GM10266 (cell line): ENCODE results near the gene CPE.
A peak's percentile ranks its signal among the peaks of the same experiment; 100 is the strongest.
"Not testable (repeated sequence)": the region's sequence is repeated elsewhere in the genome, so short reads cannot be mapped to it uniquely, and the experiment has no call there.

ENCODE experiments used
- DNase-seq: peaks from one replicate; pipeline ENCODE4 v3.0.0; 2012; ENCODE audit errors: extremely low spot score
- TF ChIP-seq, protein P1 (sequence below): IDR thresholded peaks from 2 replicates; pipeline ENCODE4 v1.5.1; 2012; ENCODE audit warnings: mild to moderate bottlenecking, low read depth; ENCODE audit not compliant: control insufficient read depth, insufficient read depth; ENCODE audit errors: missing control alignments

The CPE gene

DNA sequence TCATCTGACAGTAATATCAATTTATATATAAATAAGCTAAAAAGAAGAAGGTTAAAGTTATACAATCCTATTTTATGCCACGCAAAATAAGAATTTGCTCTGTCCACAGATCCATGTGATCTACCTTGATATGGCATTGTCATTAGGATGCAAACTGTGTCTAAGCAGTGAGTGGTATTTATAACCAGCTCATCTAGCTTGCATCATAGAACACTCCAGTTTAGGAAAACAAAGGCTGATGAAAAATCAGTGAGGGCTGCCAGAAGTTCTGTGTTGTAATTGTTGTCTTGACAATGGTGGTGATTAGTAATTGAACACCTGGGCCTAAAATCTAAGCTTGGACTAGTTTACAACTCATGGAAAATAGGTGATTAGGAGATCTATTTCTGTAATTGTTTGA lies 111.0 kb downstream of the CPE start:
- TF ChIP-seq, protein P1, sequence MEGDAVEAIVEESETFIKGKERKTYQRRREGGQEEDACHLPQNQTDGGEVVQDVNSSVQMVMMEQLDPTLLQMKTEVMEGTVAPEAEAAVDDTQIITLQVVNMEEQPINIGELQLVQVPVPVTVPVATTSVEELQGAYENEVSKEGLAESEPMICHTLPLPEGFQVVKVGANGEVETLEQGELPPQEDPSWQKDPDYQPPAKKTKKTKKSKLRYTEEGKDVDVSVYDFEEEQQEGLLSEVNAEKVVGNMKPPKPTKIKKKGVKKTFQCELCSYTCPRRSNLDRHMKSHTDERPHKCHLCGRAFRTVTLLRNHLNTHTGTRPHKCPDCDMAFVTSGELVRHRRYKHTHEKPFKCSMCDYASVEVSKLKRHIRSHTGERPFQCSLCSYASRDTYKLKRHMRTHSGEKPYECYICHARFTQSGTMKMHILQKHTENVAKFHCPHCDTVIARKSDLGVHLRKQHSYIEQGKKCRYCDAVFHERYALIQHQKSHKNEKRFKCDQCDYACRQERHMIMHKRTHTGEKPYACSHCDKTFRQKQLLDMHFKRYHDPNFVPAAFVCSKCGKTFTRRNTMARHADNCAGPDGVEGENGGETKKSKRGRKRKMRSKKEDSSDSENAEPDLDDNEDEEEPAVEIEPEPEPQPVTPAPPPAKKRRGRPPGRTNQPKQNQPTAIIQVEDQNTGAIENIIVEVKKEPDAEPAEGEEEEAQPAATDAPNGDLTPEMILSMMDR, result no peak
- DNase-seq, result no peak

DNA sequence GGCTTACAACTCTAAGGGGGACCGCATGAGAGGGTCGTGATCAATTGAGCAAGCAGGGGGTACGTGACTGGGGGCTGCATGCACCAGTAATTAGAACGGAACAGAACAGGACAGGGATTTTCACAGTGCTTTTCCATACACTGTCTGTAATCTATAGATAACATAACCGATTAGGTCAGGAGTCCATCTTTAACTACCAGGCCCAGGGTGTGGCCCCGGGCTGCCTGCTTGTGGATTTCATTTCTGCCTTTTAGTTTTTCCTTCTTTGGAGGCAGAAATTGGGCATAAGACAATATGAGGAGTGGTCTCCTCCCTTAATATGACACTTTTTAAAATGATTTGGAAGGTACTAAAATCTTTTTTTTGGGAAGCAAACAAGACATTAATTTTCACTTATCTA lies 113.8 kb downstream of the CPE start:
- not testable (repeated sequence) for DNase-seq

DNA sequence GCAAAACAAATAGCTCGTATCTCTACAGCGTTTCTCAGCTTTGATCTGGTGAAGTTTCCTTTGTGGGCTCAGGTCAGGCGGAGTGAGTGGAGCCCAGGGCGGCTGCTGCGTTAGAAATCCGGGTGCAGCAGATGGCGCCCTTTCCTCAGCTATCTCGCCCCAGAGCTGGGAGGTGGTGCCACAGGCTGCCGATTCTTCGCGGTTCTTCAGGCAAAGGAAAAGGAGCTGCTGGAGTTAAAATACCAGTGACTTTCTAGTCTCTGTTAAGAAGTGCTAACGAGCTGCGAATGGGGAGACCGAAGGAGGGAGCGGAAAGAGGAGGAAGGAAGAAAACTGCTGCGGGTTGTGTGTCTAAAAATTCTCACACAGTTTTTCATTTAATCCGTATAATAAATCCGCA lies 114.6 kb downstream of the CPE start:
- peak; percentile 47 for DNase-seq
- TF ChIP-seq, protein P1, result peak; percentile 85

DNA sequence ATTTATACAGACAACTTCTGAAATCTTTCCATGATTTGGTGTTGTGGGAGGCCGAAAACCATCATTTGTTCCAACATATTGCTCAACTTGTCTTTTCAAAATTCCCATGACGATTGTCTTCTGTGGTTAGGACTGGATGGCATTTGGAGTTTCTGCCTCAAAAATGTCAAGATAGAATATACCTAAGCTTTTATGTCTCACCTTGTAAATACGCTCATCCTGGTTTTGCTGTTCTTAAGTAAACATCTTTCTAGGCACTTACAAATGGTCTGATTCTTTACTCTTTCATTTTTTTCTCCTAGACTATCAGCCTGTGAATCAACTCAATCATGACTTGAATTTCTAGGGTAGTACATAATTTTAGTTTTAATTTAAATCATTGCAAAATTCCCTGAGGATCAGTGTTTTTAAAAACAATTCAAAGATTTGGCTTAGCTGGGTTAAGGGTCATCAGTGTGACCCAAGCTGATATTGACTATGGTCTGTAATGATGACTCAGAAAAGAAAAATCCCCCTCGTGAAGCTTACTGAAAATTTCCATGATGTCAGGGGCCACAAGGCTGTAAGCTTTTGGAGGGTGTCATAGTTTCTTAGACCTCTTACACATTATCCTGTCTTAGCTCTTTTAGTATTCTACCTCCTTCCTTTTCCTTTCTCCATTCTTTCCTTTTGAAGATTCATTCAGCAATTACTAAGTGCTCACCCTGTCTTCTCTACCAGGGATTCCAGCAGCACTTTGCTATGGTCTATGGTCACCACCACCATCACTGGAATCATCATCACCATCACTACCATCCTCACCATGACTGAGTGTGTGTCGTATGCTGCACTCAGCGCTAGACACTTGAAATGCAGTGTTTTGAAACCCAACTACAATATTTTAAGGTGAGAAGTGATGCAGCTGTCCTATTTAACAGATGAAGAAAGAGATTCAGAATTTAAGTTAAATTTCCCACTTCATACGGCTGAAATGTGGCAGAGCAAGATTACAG lies 124.4 kb downstream of the CPE start:
- TF ChIP-seq, protein P1, result no peak
- DNase-seq, result peak; percentile 6

DNA sequence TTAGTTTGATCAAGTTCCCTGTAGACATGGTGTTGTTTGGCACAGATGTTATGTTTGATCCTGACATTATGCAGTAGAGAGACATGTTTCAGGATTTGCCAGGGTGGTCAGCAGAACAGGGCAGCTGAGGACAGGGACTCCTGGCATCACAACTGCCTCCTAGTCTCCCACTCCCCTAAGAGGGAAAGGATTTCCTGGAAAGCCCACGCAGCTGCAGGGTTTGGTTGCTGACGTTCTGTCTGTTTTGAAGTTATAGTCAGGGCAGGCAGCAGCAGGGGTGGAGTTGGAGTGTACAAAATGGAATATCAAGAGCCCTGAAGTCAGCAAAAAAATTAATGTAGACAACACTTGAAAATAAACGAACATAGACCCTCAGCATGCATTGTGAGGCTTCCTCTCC lies 125.4 kb downstream of the CPE start:
- TF ChIP-seq, protein P1, result no peak
- no peak for DNase-seq

DNA sequence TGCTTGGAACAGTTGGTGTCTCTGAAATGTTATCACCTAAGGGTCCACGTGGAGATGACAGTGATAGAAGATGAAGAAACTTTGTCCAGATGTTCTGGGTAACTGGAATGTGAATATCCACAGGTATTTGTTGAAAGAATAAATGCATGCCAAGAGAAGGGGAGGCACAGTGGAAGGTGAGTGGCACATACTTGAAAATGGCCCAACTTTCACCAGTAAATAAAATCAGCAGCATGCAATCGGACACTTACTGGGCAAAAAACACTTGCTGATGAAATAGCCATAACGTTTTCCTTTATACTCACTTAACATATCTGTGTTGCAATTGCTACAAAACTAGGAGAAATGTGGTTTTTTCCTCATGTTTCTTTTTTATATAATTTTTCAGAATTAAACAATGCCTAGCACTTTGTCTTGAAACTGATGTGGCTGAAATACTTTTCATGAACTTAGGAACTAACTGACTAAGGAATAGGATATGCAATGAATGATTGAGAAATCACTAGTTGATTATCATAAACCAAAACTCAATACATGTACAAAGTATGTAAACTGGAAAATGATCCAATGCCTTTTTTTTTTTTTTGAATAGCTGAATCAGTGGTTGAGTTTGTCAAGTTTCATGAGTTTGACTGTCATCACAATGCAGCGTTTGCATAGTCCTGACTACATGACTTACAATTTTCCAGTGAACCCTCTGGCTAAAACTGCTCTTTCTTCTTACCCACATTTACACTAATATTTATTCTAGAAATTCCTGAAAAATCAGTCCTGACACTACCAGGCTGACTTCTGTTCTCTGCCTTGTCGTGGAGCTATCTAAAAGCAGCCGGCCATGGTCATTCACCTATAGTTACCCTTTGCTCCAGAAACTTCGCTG lies 127.4 kb downstream of the CPE start:
- no peak for DNase-seq
- TF ChIP-seq, protein P1, result no peak

DNA sequence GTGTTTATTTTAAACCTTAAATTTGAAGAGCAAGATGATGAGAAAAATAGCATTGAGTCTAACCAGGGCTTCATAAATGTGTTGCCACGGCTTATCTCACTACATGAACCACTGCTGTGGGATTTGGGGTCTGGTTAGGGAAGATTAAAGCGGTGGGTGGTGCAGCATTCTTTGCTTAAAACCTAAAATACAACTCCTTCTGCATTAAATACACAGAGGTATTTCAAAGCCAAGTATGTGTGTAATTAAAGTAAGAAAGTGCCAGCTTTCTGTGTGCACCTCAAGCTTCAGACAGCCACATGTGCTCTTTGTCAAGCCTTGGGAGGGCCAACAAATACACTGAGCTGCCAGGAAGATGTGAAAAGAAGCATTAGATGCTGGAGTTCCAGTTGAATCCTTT lies 128.0 kb downstream of the CPE start:
- TF ChIP-seq, protein P1, result no peak
- DNase-seq, result no peak
